Measurements from ENCODE around the gene NAV2.

Gene NAV2

DNA sequence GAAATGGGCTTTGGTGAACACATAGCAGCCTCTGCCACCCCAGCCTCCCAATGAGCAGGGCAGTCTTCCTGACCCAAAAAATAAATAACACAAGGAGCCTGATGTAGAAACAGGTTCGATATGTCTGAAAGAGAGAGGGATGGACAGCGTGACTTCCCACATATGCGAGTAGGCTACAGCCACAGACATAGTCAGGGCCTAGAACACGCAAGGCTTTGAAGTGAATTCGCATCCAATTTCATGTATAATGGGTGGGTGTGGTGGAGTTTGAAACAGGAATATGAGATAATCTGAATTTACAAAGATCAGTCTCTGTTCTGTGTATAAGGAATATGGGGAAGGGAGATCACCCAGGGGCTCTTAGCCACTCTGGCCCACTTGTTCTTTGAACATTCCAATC is 373.3 kb downstream of the NAV2 start:
- H3K9me3 ChIP-seq (ENCODE audit: control insufficient read depth in 2 of 2, low read length in 2 of 2): no peaks in the 10 kb centered on the region
- no peaks in the 10 kb centered on the region for H3K4me1 ChIP-seq (ENCODE audit: control insufficient read depth in 2 of 2, insufficient read depth in 2 of 2, low read length in 2 of 2)
- no peak overlapping the region for H3K4me3 ChIP-seq (ENCODE audit: low read length in 2 of 2)
- no peak overlapping the region for H3K27ac ChIP-seq (ENCODE audit: low read depth in 2 of 2, low read length in 2 of 2)
- no peaks in the 10 kb centered on the region for H3K27me3 ChIP-seq (ENCODE audit: control insufficient read depth in 2 of 2, insufficient read depth in 2 of 2, low read length in 2 of 2)
- H3K9ac ChIP-seq (ENCODE audit: low read depth in 1 of 2, low read length in 2 of 2): no peak overlapping the region
- H3K36me3 ChIP-seq (ENCODE audit: control insufficient read depth in 2 of 2, insufficient read depth in 2 of 2, low read length in 2 of 2): peaks cover 10 to 14% of the 10 kb centered on the region in 2 donors

DNA sequence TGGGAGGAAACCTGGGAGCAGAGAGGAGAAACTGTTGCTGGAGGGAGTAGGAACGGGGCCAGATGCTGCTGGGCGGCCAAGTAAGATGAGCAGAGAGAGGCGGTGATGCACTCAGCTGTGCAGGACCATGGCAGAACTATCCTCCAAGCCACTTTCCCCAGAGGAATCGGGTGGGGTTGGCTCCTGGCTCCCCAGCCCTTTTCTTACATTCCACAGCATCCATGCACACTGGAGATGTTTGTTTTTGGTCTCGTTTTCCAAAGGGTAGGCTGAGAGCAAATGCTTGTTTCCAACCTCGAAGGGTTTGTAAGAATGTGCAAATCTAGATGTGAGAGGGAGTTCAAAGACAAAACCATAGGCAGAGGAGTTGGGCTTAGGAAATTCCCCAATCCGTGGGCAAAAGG is 374.5 kb downstream of the NAV2 start:
- H3K9me3 ChIP-seq (ENCODE audit: control insufficient read depth in 2 of 2, low read length in 2 of 2): no peaks in the 10 kb centered on the region
- no peaks in the 10 kb centered on the region for H3K27me3 ChIP-seq (ENCODE audit: control insufficient read depth in 2 of 2, insufficient read depth in 2 of 2, low read length in 2 of 2)
- H3K4me1 ChIP-seq (ENCODE audit: control insufficient read depth in 2 of 2, insufficient read depth in 2 of 2, low read length in 2 of 2): no peaks in the 10 kb centered on the region
- H3K36me3 ChIP-seq (ENCODE audit: control insufficient read depth in 2 of 2, insufficient read depth in 2 of 2, low read length in 2 of 2): peaks cover 12 to 17% of the 10 kb centered on the region in 2 donors
- H3K9ac ChIP-seq (ENCODE audit: low read depth in 1 of 2, low read length in 2 of 2): no peak overlapping the region
- no peak overlapping the region for H3K27ac ChIP-seq (ENCODE audit: low read depth in 2 of 2, low read length in 2 of 2)
- H3K4me3 ChIP-seq (ENCODE audit: low read length in 2 of 2): no peak overlapping the region

- Histone ChIP-seq H3K4me1 (ENCODE audit: control insufficient read depth in 2 of 2, insufficient read depth in 2 of 2, low read length in 2 of 2) (no peaks in the 10 kb centered on the region), H3K36me3 (ENCODE audit: control insufficient read depth in 2 of 2, insufficient read depth in 2 of 2, low read length in 2 of 2) (peaks cover 15 to 23% of the 10 kb centered on the region in 2 donors), H3K27ac (ENCODE audit: low read depth in 2 of 2, low read length in 2 of 2) (no peak overlapping the region)
These were observed 376.0 kb downstream of the NAV2 start for GRCh38 chr11:20088397-20089225.

GRCh38 chr11:20089367-20089766 is 376.7 kb downstream of the NAV2 start:
- Histone ChIP-seq H3K4me3 (ENCODE audit: low read length in 2 of 2) (no peak overlapping the region), H3K4me1 (ENCODE audit: control insufficient read depth in 2 of 2, insufficient read depth in 2 of 2, low read length in 2 of 2) (no peaks in the 10 kb centered on the region), H3K9me3 (ENCODE audit: control insufficient read depth in 2 of 2, low read length in 2 of 2) (no peaks in the 10 kb centered on the region), H3K27ac (ENCODE audit: low read depth in 2 of 2, low read length in 2 of 2) (no peak overlapping the region), H3K9ac (ENCODE audit: low read depth in 1 of 2, low read length in 2 of 2) (no peak overlapping the region), H3K27me3 (ENCODE audit: control insufficient read depth in 2 of 2, insufficient read depth in 2 of 2, low read length in 2 of 2) (no peaks in the 10 kb centered on the region), H3K36me3 (ENCODE audit: control insufficient read depth in 2 of 2, insufficient read depth in 2 of 2, low read length in 2 of 2) (peaks cover 10 to 23% of the 10 kb centered on the region in 2 donors)

More at GRCh38 chr11:20088397-20089225, 376.0 kb downstream of the NAV2 start:
- Histone ChIP-seq H3K9ac (ENCODE audit: low read depth in 1 of 2, low read length in 2 of 2) (no peak overlapping the region), H3K9me3 (ENCODE audit: control insufficient read depth in 2 of 2, low read length in 2 of 2) (no peaks in the 10 kb centered on the region), H3K27me3 (ENCODE audit: control insufficient read depth in 2 of 2, insufficient read depth in 2 of 2, low read length in 2 of 2) (no peaks in the 10 kb centered on the region), H3K4me3 (ENCODE audit: low read length in 2 of 2) (no peak overlapping the region)

DNA sequence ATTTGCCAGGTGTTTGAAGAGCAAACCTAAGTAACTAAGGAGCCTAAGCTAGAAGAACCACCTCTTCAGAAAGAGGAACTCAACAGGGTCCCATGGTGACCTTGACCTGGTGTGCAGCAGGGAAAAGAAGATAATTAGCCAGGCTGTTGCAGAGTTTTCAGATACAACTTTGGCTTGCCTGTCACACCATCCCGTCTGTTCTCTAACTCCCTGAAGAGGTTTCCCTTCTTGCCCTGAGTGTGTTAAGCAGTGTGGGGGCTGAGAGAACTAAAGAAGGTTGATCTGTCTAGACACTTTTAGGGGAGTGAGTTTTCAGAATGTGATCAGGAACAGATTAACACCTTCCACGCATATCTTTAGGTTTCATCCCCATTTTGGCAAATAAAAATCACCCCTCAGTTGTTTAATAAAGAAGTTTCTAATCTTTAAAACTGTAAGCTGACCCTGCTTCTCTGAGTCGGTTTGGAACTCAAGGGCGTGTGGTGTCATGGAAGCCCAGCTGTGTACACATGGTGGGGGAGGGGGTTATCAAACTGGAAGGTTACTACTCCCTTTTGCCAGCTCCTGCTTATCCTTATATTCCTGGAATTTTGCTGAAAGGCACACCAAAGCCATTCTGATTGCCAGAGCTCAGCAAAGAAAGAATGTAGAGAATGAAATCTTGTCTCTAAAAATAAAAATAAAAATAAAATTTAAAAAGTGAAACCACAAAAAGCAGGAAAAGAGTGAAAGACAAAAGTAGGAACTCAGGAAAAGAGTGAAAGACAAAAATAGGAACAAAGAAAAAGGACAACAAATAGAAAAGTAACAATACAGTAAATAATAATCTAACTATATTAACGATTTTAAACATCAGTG is 377.4 kb downstream of the NAV2 start:
- no peaks in the 10 kb centered on the region for H3K9me3 ChIP-seq (ENCODE audit: control insufficient read depth in 2 of 2, low read length in 2 of 2)
- no peak overlapping the region for H3K27ac ChIP-seq (ENCODE audit: low read depth in 2 of 2, low read length in 2 of 2)
- no peaks in the 10 kb centered on the region for H3K27me3 ChIP-seq (ENCODE audit: control insufficient read depth in 2 of 2, insufficient read depth in 2 of 2, low read length in 2 of 2)
- no peaks in the 10 kb centered on the region for H3K4me1 ChIP-seq (ENCODE audit: control insufficient read depth in 2 of 2, insufficient read depth in 2 of 2, low read length in 2 of 2)
- peaks cover 10 to 23% of the 10 kb centered on the region in 2 donors for H3K36me3 ChIP-seq (ENCODE audit: control insufficient read depth in 2 of 2, insufficient read depth in 2 of 2, low read length in 2 of 2)
- no peak overlapping the region for H3K4me3 ChIP-seq (ENCODE audit: low read length in 2 of 2)
- H3K9ac ChIP-seq (ENCODE audit: low read depth in 1 of 2, low read length in 2 of 2): no peak overlapping the region

- Histone ChIP-seq H3K4me3 (ENCODE audit: low read length in 2 of 2) (no peak overlapping the region), H3K9ac (ENCODE audit: low read depth in 1 of 2, low read length in 2 of 2) (no peak overlapping the region), H3K4me1 (ENCODE audit: control insufficient read depth in 2 of 2, insufficient read depth in 2 of 2, low read length in 2 of 2) (no peaks in the 10 kb centered on the region), H3K27ac (ENCODE audit: low read depth in 2 of 2, low read length in 2 of 2) (no peak overlapping the region), H3K27me3 (ENCODE audit: control insufficient read depth in 2 of 2, insufficient read depth in 2 of 2, low read length in 2 of 2) (no peaks in the 10 kb centered on the region), H3K9me3 (ENCODE audit: control insufficient read depth in 2 of 2, low read length in 2 of 2) (no peaks in the 10 kb centered on the region), H3K36me3 (ENCODE audit: control insufficient read depth in 2 of 2, insufficient read depth in 2 of 2, low read length in 2 of 2) (peaks cover 13 to 24% of the 10 kb centered on the region in 2 donors)
These were observed 378.2 kb downstream of the NAV2 start for GRCh38 chr11:20090654-20091374.

GRCh38 chr11:20093775-20094174 is 381.1 kb downstream of the NAV2 start:
- no peak overlapping the region for H3K27ac ChIP-seq (ENCODE audit: low read depth in 2 of 2, low read length in 2 of 2)
- peaks cover 12 to 22% of the 10 kb centered on the region in 2 donors for H3K36me3 ChIP-seq (ENCODE audit: control insufficient read depth in 2 of 2, insufficient read depth in 2 of 2, low read length in 2 of 2)

GRCh38 chr11:20095189-20095588 is 382.6 kb downstream of the NAV2 start:
- H3K4me1 ChIP-seq (ENCODE audit: control insufficient read depth in 2 of 2, insufficient read depth in 2 of 2, low read length in 2 of 2): no peaks in the 10 kb centered on the region
- no peak overlapping the region for H3K9ac ChIP-seq (ENCODE audit: low read depth in 1 of 2, low read length in 2 of 2)
- peaks cover 12 to 22% of the 10 kb centered on the region in 2 donors for H3K36me3 ChIP-seq (ENCODE audit: control insufficient read depth in 2 of 2, insufficient read depth in 2 of 2, low read length in 2 of 2)
- H3K9me3 ChIP-seq (ENCODE audit: control insufficient read depth in 2 of 2, low read length in 2 of 2): no peaks in the 10 kb centered on the region
- H3K27ac ChIP-seq (ENCODE audit: low read depth in 2 of 2, low read length in 2 of 2): no peak overlapping the region
- no peak overlapping the region for H3K4me3 ChIP-seq (ENCODE audit: low read length in 2 of 2)
- H3K27me3 ChIP-seq (ENCODE audit: control insufficient read depth in 2 of 2, insufficient read depth in 2 of 2, low read length in 2 of 2): no peaks in the 10 kb centered on the region

More at GRCh38 chr11:20093775-20094174, 381.1 kb downstream of the NAV2 start:
- Histone ChIP-seq H3K9ac (ENCODE audit: low read depth in 1 of 2, low read length in 2 of 2) (no peak overlapping the region), H3K27me3 (ENCODE audit: control insufficient read depth in 2 of 2, insufficient read depth in 2 of 2, low read length in 2 of 2) (no peaks in the 10 kb centered on the region), H3K9me3 (ENCODE audit: control insufficient read depth in 2 of 2, low read length in 2 of 2) (no peaks in the 10 kb centered on the region), H3K4me1 (ENCODE audit: control insufficient read depth in 2 of 2, insufficient read depth in 2 of 2, low read length in 2 of 2) (no peaks in the 10 kb centered on the region), H3K4me3 (ENCODE audit: low read length in 2 of 2) (no peak overlapping the region)

DNA sequence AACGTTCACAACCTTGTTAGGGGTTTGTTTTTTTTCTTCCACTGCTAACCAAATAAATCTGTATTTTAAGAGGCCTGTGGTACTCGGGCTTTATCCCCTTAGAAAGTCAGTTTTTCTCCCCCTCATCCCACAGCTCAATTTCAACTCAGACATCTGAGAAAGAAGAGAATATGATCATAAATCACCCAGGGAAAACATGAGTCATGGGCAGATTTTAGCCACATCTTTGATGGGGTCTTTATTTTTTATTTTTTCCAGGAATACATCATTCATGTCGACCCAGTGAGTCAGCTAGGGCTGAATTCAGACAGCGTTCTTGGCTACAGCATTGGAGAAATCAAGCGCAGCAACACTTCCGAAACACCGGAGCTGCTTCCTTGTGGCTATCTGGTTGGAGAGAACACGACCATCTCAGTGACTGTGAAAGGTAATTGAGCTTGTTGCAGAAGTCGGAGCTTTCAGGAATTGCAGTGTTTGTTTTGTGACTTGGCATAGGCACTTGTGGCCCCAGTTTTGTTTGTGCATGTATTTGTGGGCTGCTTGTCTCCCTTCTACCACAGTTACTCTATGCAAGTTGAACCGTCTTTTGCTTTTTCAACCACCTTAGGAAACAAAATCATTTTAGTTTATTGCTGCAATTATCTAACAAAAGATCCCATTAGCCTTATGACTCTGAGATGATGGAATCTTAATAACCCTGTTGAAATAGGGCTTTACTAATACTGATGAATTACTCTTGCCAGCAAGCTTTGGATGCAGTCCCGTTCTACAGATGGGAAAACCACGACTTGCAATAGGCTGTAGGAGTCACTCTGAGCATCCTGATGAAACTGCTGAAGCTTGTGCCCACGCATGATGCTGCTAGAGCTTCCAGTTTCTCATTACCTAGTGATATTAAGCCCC is 384.9 kb downstream of the NAV2 start:
- Histone ChIP-seq H3K9ac (ENCODE audit: low read depth in 1 of 2, low read length in 2 of 2) (no peak overlapping the region), H3K9me3 (ENCODE audit: control insufficient read depth in 2 of 2, low read length in 2 of 2) (no peaks in the 10 kb centered on the region), H3K36me3 (ENCODE audit: control insufficient read depth in 2 of 2, insufficient read depth in 2 of 2, low read length in 2 of 2) (peaks cover 14 to 21% of the 10 kb centered on the region in 2 donors), H3K27ac (ENCODE audit: low read depth in 2 of 2, low read length in 2 of 2) (no peak overlapping the region), H3K4me1 (ENCODE audit: control insufficient read depth in 2 of 2, insufficient read depth in 2 of 2, low read length in 2 of 2) (no peaks in the 10 kb centered on the region), H3K4me3 (ENCODE audit: low read length in 2 of 2) (no peak overlapping the region), H3K27me3 (ENCODE audit: control insufficient read depth in 2 of 2, insufficient read depth in 2 of 2, low read length in 2 of 2) (no peaks in the 10 kb centered on the region)

Measured in mucosa of rectum (tissue), 2 donors.